ENCODE data around the gene EPB41L1.

Gene EPB41L1

DNA sequence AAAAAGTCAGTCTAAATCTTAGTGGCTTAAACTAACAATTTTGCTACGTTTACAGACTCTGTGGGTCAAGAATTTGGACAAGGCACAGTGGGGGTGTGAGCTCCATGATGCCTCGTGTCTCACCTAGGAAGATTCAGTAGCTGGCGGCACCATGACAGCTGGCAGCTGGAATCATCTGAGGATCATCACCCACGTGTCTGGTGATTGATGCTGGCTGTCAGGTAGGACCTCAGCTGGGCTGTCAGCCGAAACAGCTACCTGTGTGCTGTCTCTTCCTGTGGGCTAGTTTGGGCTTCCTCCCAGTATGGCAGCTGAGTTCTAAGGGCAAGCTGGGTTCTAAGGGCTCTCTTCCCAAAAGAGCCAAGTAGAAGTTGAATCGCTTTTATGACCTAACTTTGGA is 125.2 kb downstream of the EPB41L1 start:
- no peak for DNase-seq (ENCODE audit: low read depth in 2 of 2)

- DNase-seq (ENCODE audit: low read depth in 2 of 2), result no peak
These were observed 127.3 kb downstream of the EPB41L1 start for GRCh38 chr20:36281785-36282380.
